Rectal smooth muscle tissue (tissue), 1 donor: ENCODE measurements around the gene PRUNE2.

Experiments used
- H3K27ac ChIP-seq: one replicate; pipeline ENCODE4 v1.7.0; 2013; ENCODE audit warnings: low read depth, low read length, inconsistent platforms
- H3K27me3 ChIP-seq: one replicate; pipeline ENCODE4 v1.7.0; 2013; ENCODE audit warnings: low read length; ENCODE audit not compliant: control insufficient read depth, insufficient read depth
- H3K36me3 ChIP-seq: one replicate; pipeline ENCODE4 v1.7.0; 2013; ENCODE audit warnings: low read length; ENCODE audit not compliant: control insufficient read depth, insufficient read depth
- H3K4me1 ChIP-seq: one replicate; pipeline ENCODE4 v1.7.0; 2013; ENCODE audit warnings: low read length; ENCODE audit not compliant: control insufficient read depth, insufficient read depth
- H3K4me3 ChIP-seq: one replicate; pipeline ENCODE4 v1.7.0; 2013; ENCODE audit warnings: low read length
- H3K9ac ChIP-seq: one replicate; pipeline ENCODE4 v1.7.0; 2013; ENCODE audit warnings: low read length

Gene PRUNE2

GRCh38 chr9:76803083-76803482 lies 102.8 kb downstream of the PRUNE2 start:
- no peak overlapping the region for H3K4me3 ChIP-seq
- H3K9ac ChIP-seq, result no peak overlapping the region
- no peak overlapping the region for H3K27ac ChIP-seq
- no peaks in the 10 kb centered on the region for H3K4me1 ChIP-seq
- H3K27me3 ChIP-seq, result no peaks in the 10 kb centered on the region
- H3K36me3 ChIP-seq, result no peaks in the 10 kb centered on the region

- H3K27me3 ChIP-seq, result no peaks in the 10 kb centered on the region
- H3K4me1 ChIP-seq, result no peaks in the 10 kb centered on the region
- H3K9ac ChIP-seq, result no peak overlapping the region
- H3K27ac ChIP-seq, result no peak overlapping the region
- no peaks in the 10 kb centered on the region for H3K36me3 ChIP-seq
- no peak overlapping the region for H3K4me3 ChIP-seq
These were observed 105.0 kb downstream of the PRUNE2 start for GRCh38 chr9:76800901-76801300.

GRCh38 chr9:76799473-76799872 lies 106.4 kb downstream of the PRUNE2 start:
- Histone ChIP-seq H3K9ac (no peak overlapping the region), H3K4me3 (no peak overlapping the region), H3K4me1 (no peaks in the 10 kb centered on the region), H3K27me3 (no peaks in the 10 kb centered on the region), H3K27ac (no peak overlapping the region), H3K36me3 (no peaks in the 10 kb centered on the region)

- Histone ChIP-seq H3K27ac (no peak overlapping the region), H3K9ac (no peak overlapping the region)
These were observed 107.4 kb downstream of the PRUNE2 start for GRCh38 chr9:76798527-76798926.

GRCh38 chr9:76796296-76796695 lies 109.6 kb downstream of the PRUNE2 start:
- H3K9ac ChIP-seq, result no peak overlapping the region
- H3K36me3 ChIP-seq, result no peaks in the 10 kb centered on the region
- no peaks in the 10 kb centered on the region for H3K4me1 ChIP-seq
- no peaks in the 10 kb centered on the region for H3K27me3 ChIP-seq
- H3K4me3 ChIP-seq, result no peak overlapping the region
- no peak overlapping the region for H3K27ac ChIP-seq

More at GRCh38 chr9:76798527-76798926, 107.4 kb downstream of the PRUNE2 start:
- H3K36me3 ChIP-seq, result no peaks in the 10 kb centered on the region
- no peak overlapping the region for H3K4me3 ChIP-seq
- H3K27me3 ChIP-seq, result no peaks in the 10 kb centered on the region
- H3K4me1 ChIP-seq, result no peaks in the 10 kb centered on the region

GRCh38 chr9:76793784-76794431 lies 112.0 kb downstream of the PRUNE2 start:
- Histone ChIP-seq H3K27ac (no peak overlapping the region), H3K4me3 (no peak overlapping the region), H3K4me1 (no peaks in the 10 kb centered on the region), H3K9ac (no peak overlapping the region), H3K36me3 (no peaks in the 10 kb centered on the region), H3K27me3 (no peaks in the 10 kb centered on the region)

- Histone ChIP-seq H3K27me3 (no peaks in the 10 kb centered on the region), H3K27ac (no peak overlapping the region), H3K9ac (no peak overlapping the region), H3K36me3 (no peaks in the 10 kb centered on the region), H3K4me3 (no peak overlapping the region), H3K4me1 (no peaks in the 10 kb centered on the region)
These were observed 116.1 kb downstream of the PRUNE2 start for GRCh38 chr9:76789840-76790239.

- Histone ChIP-seq H3K9ac (no peak overlapping the region), H3K27me3 (no peaks in the 10 kb centered on the region), H3K4me3 (no peak overlapping the region), H3K27ac (no peak overlapping the region), H3K36me3 (no peaks in the 10 kb centered on the region), H3K4me1 (no peaks in the 10 kb centered on the region)
These were observed 118.2 kb downstream of the PRUNE2 start for GRCh38 chr9:76787677-76788076.

- no peak overlapping the region for H3K27ac ChIP-seq
- H3K36me3 ChIP-seq, result no peaks in the 10 kb centered on the region
- no peak overlapping the region for H3K9ac ChIP-seq
- no peaks in the 10 kb centered on the region for H3K27me3 ChIP-seq
- no peak overlapping the region for H3K4me3 ChIP-seq
- no peaks in the 10 kb centered on the region for H3K4me1 ChIP-seq
These were observed 120.4 kb downstream of the PRUNE2 start for GRCh38 chr9:76785501-76785900.

GRCh38 chr9:76784881-76785280 lies 121.0 kb downstream of the PRUNE2 start:
- no peaks in the 10 kb centered on the region for H3K4me1 ChIP-seq
- no peak overlapping the region for H3K4me3 ChIP-seq
- H3K27me3 ChIP-seq, result no peaks in the 10 kb centered on the region
- H3K27ac ChIP-seq, result no peak overlapping the region
- no peak overlapping the region for H3K9ac ChIP-seq
- no peaks in the 10 kb centered on the region for H3K36me3 ChIP-seq

GRCh38 chr9:76772686-76773445 lies 133.0 kb downstream of the PRUNE2 start:
- no peaks in the 10 kb centered on the region for H3K4me1 ChIP-seq
- no peaks in the 10 kb centered on the region for H3K36me3 ChIP-seq
- H3K4me3 ChIP-seq, result no peak overlapping the region
- no peak overlapping the region for H3K27ac ChIP-seq
- H3K27me3 ChIP-seq, result no peaks in the 10 kb centered on the region
- H3K9ac ChIP-seq, result no peak overlapping the region

GRCh38 chr9:76766126-76766525 lies 139.8 kb downstream of the PRUNE2 start:
- no peaks in the 10 kb centered on the region for H3K4me1 ChIP-seq
- H3K27ac ChIP-seq, result no peak overlapping the region
- no peak overlapping the region for H3K9ac ChIP-seq
- peaks cover 5% of the 10 kb centered on the region for H3K36me3 ChIP-seq
- H3K4me3 ChIP-seq, result no peak overlapping the region
- no peaks in the 10 kb centered on the region for H3K27me3 ChIP-seq

- H3K27ac ChIP-seq, result no peak within 1 kb of the TSS
- no peaks in the 10 kb centered on the region for H3K4me1 ChIP-seq
- no peak within 1 kb of the TSS for H3K4me3 ChIP-seq
- no peak within 1 kb of the TSS for H3K9ac ChIP-seq
- peaks cover 5% of the 10 kb centered on the region for H3K36me3 ChIP-seq
- no peaks in the 10 kb centered on the region for H3K27me3 ChIP-seq
These were observed 141.8 kb downstream of the PRUNE2 start, which contains the start of gene PCA3 for GRCh38 chr9:76764138-76764537. TSS of gene PCA3 (plus strand) at chr9:76764438.
